Hepatocyte (in vitro differentiated cells): Measurements from ENCODE around the gene TMEM63A. TPM values are rescaled to one million over a fixed set of nuclear protein-coding genes. Genes with fewer than 3 reads are reported as not detected.
"Not testable (repeated sequence)": the region's sequence is repeated elsewhere in the genome, so short reads cannot be mapped to it uniquely, and the experiment has no call there.

ENCODE experiments used
- DNase-seq: peaks from one replicate; pipeline ENCODE4 v3.0.0-alpha.2; 2016; ENCODE audit warnings: low spot score
- H2AFZ ChIP-seq: fragments of 200-600 bp; sonication (generic); 2 replicates; pipeline ENCODE4 v1.6.0; 2016; ENCODE audit warnings: antibody characterized with exemption, mild to moderate bottlenecking
- H3K27ac ChIP-seq: fragments of 200-600 bp; sonication (generic); 2 replicates; pipeline ENCODE4 v1.5.1; 2016; ENCODE audit warnings: mild to moderate bottlenecking
- H3K27me3 ChIP-seq: fragments of 200-600 bp; sonication (generic); 2 replicates; pipeline ENCODE4 v1.6.1; 2016
- H3K36me3 ChIP-seq: fragments of 200-600 bp; sonication (generic); replicated peaks from 2 replicates; pipeline ENCODE4 v1.5.1; 2016; ENCODE audit warnings: low read depth; ENCODE audit not compliant: insufficient read depth
- H3K4me1 ChIP-seq: fragments of 200-600 bp; sonication (generic); 2 replicates; pipeline ENCODE4 v1.5.1; 2016; ENCODE audit warnings: mild to moderate bottlenecking, moderate library complexity; ENCODE audit not compliant: insufficient read depth
- H3K4me2 ChIP-seq: fragments of 200-600 bp; sonication (generic); 2 replicates; pipeline ENCODE4 v1.6.0; 2016
- H3K4me3 ChIP-seq: fragments of 200-600 bp; sonication (generic); 2 replicates; pipeline ENCODE4 v1.5.1; 2016; ENCODE audit warnings: mild to moderate bottlenecking
- H3K79me2 ChIP-seq: fragments of 200-600 bp; sonication (generic); 2 replicates; pipeline ENCODE4 v1.6.0; 2017; ENCODE audit warnings: mild to moderate bottlenecking
- H3K9me2 ChIP-seq: fragments of 200-600 bp; sonication (generic); replicated peaks from 2 replicates; pipeline ENCODE4 v1.6.0; 2017; ENCODE audit warnings: mild to moderate bottlenecking; ENCODE audit not compliant: insufficient read depth
- H3K9me3 ChIP-seq: fragments of 200-600 bp; sonication (generic); 2 replicates; pipeline ENCODE4 v1.5.1; 2016; ENCODE audit warnings: low read depth, mild to moderate bottlenecking
- H4K20me1 ChIP-seq: fragments of 200-600 bp; sonication (generic); 2 replicates; pipeline ENCODE4 v1.6.0; 2016; ENCODE audit warnings: mild to moderate bottlenecking; ENCODE audit not compliant: insufficient read depth, poor library complexity, severe bottlenecking
- EZH2 ChIP-seq: fragments of 200-600 bp; sonication (generic); IDR thresholded peaks from 2 replicates; pipeline ENCODE4 v1.6.1; 2016; ENCODE audit warnings: antibody characterized with exemption, mild to moderate bottlenecking, borderline replicate concordance
- EZH2phosphoT487 ChIP-seq: fragments of 200-600 bp; sonication (generic); IDR thresholded peaks from one replicate; pipeline ENCODE4 v1.6.1; 2018; ENCODE audit warnings: antibody characterized with exemption, mild to moderate bottlenecking, low read depth, moderate library complexity; ENCODE audit not compliant: unreplicated experiment, severe bottlenecking
- WGBS: methylation state at CpG from one replicate; pipeline ENCODE4 v1.1.6; 2016; ENCODE audit warnings: low lambda C conversion rate; ENCODE audit errors: missing lambda C conversion rate; 5-methylcytosine and 5-hydroxymethylcytosine counted together
- polyA plus RNA-seq: library from polyadenylated mRNA; unstranded; fragments of >200 nt; fragmentation: Nextera tagmentation; extraction: Ambion mirVana; gene quantifications from 2 replicates; pipeline ENCODE4 v1.2.1, GENCODE V29; 2016
- total RNA-seq: library from RNA; depleted of rRNA; stranded (reverse); fragments of >200 nt; gene quantifications from 2 replicates; pipeline ENCODE4 v1.2.3, GENCODE V29; 2014
- TF ChIP-seq, protein P1 (sequence below): fragments of 200-600 bp; sonication (generic); IDR thresholded peaks from 2 replicates; pipeline ENCODE4 v1.5.1; 2016; ENCODE audit warnings: antibody characterized with exemption, mild to moderate bottlenecking; ENCODE audit not compliant: poor library complexity

TMEM63A gene
- total and polyA plus RNA-seq, 2 experiments from 2014 or later = 38.8 to 47.5 TPM

GRCh38 chr1:225840713-225841112 lies 41.5 kb downstream of the TMEM63A start:
- Histone ChIP-seq H3K79me2 (no peaks in the 10 kb centered on the region), H3K4me2 (no peak overlapping the region), H3K9me2 (no peaks in the 10 kb centered on the region), H3K27me3 (no peaks in the 10 kb centered on the region), H3K27ac (no peak overlapping the region), H3K9me3 (no peaks in the 10 kb centered on the region), H4K20me1 (no peaks in the 10 kb centered on the region), H2AFZ (no peak overlapping the region), H3K4me3 (no peak overlapping the region), H3K4me1 (peaks cover 8% of the 10 kb centered on the region), H3K36me3 (no peaks in the 10 kb centered on the region)
- TF ChIP-seq EZH2 (no peak), EZH2phosphoT487 (no peak)
- DNase-seq = no peak
- 93% methylated on average over 4 of the region's 4 CpGs for WGBS

DNA sequence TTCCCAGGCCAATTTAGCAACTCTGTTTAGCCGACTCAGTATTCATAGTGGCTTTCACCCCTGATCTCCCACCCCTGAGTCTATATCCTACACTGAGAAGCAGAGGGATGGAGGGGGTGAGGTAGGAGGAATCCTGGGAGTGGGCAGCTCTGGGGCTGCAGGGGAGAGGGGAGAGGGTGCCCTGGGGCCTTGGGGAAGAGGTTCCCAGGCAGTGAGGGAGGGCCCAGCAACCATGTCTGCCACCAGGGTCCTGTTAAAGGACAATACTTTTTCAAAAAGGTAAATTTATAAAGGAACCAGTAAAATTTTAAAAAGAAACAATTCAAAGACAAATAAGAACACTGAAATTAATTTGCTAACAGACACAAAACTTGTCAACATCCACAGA lies 42.0 kb downstream of the TMEM63A start:
- H4K20me1 ChIP-seq = no peaks in the 10 kb centered on the region
- TF ChIP-seq EZH2 (no peak), EZH2phosphoT487 (no peak)
- TF ChIP-seq, protein P1, sequence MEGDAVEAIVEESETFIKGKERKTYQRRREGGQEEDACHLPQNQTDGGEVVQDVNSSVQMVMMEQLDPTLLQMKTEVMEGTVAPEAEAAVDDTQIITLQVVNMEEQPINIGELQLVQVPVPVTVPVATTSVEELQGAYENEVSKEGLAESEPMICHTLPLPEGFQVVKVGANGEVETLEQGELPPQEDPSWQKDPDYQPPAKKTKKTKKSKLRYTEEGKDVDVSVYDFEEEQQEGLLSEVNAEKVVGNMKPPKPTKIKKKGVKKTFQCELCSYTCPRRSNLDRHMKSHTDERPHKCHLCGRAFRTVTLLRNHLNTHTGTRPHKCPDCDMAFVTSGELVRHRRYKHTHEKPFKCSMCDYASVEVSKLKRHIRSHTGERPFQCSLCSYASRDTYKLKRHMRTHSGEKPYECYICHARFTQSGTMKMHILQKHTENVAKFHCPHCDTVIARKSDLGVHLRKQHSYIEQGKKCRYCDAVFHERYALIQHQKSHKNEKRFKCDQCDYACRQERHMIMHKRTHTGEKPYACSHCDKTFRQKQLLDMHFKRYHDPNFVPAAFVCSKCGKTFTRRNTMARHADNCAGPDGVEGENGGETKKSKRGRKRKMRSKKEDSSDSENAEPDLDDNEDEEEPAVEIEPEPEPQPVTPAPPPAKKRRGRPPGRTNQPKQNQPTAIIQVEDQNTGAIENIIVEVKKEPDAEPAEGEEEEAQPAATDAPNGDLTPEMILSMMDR = no peak
- 95% methylated on average over 1 of the region's 1 CpG for WGBS
- no peak overlapping the region for H2AFZ ChIP-seq
- peaks cover 6% of the 10 kb centered on the region for H3K4me1 ChIP-seq
- H3K79me2 ChIP-seq = no peaks in the 10 kb centered on the region
- no peaks in the 10 kb centered on the region for H3K36me3 ChIP-seq
- H3K9me3 ChIP-seq = no peaks in the 10 kb centered on the region
- H3K4me3 ChIP-seq = no peak overlapping the region
- H3K9me2 ChIP-seq = no peaks in the 10 kb centered on the region
- DNase-seq = no peak
- no peak overlapping the region for H3K27ac ChIP-seq
- no peaks in the 10 kb centered on the region for H3K27me3 ChIP-seq
- H3K4me2 ChIP-seq = no peak overlapping the region

DNA sequence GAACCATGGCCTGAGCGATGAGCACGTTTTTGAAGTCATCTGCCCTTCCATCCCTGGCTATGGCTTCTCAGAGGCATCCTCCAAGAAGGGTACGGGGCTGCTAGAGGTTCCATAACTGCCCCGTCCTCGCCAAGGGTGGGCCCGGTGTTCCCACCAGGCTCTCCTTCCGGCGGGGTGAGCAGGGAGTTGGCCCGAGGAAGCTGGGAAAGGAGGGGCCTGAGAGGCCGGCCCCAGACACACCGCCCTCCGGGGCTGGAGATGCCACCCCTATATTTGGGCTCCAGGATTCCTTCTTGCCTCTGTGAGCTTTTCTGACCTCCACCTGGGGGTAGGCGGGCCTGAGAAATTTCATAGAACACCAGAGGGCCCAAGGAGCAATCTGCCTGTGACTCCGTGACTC lies 43.4 kb downstream of the TMEM63A start:
- Histone ChIP-seq H2AFZ (no peak overlapping the region), H3K4me3 (no peak overlapping the region)
- WGBS = 93% methylated on average over 14 of the region's 14 CpGs

DNA sequence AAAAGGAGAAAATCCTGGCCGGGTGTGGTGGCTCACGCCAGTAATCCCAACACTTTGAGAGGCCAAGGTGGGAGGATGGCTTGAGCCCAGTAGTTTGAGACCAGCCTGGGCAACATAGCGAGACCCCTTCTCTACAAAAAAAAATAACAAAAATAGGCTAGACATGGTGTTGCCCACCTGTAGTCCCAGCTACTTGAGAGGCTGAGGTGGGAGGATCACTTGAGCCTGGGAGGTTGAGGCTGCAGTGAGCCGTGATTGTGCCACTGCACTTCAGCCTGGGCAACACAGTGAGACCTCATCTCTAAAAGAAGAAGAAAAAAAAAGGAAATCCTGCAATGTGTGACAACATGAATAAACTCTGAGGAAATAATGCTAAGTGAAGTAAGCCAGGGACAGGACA lies 45.9 kb downstream of the TMEM63A start:
- WGBS = 97% methylated on average over 4 of the region's 4 CpGs
- not testable (repeated sequence) for DNase-seq, H3K4me3 ChIP-seq, H3K4me1 ChIP-seq, H3K9me3 ChIP-seq, H3K36me3 ChIP-seq, H3K27ac ChIP-seq, H3K79me2 ChIP-seq, H3K9me2 ChIP-seq, H4K20me1 ChIP-seq, H2AFZ ChIP-seq, H3K4me2 ChIP-seq, H3K27me3 ChIP-seq

More for the DNA sequence above, 43.4 kb downstream of the TMEM63A start:
- no peak overlapping the region for H3K27ac ChIP-seq
- no peaks in the 10 kb centered on the region for H4K20me1 ChIP-seq
- H3K27me3 ChIP-seq = no peaks in the 10 kb centered on the region
- TF ChIP-seq, protein P1 = no peak
- TF ChIP-seq EZH2phosphoT487 = no peak
- TF ChIP-seq EZH2 = no peak
- H3K9me2 ChIP-seq = no peaks in the 10 kb centered on the region
- H3K9me3 ChIP-seq = no peaks in the 10 kb centered on the region
- no peaks in the 10 kb centered on the region for H3K36me3 ChIP-seq
- H3K4me1 ChIP-seq = peaks cover 6% of the 10 kb centered on the region
- no peak overlapping the region for H3K4me2 ChIP-seq
- no peak for DNase-seq
- H3K79me2 ChIP-seq = no peaks in the 10 kb centered on the region

GRCh38 chr1:225835856-225836255 lies 46.3 kb downstream of the TMEM63A start:
- H3K79me2 ChIP-seq = no peaks in the 10 kb centered on the region
- DNase-seq = no peak
- H3K9me3 ChIP-seq = no peaks in the 10 kb centered on the region
- H2AFZ ChIP-seq = no peak overlapping the region
- 74% methylated on average over 3 of the region's 3 CpGs for WGBS
- H3K27ac ChIP-seq = peak overlapping the region; percentile 34
- H3K4me1 ChIP-seq = peaks cover 6% of the 10 kb centered on the region
- no peak overlapping the region for H3K4me3 ChIP-seq
- H3K9me2 ChIP-seq = no peaks in the 10 kb centered on the region
- no peaks in the 10 kb centered on the region for H3K36me3 ChIP-seq
- TF ChIP-seq EZH2phosphoT487 = no peak
- TF ChIP-seq EZH2 = no peak
- TF ChIP-seq, protein P1 = no peak
- no peaks in the 10 kb centered on the region for H3K27me3 ChIP-seq
- no peak overlapping the region for H3K4me2 ChIP-seq
- H4K20me1 ChIP-seq = no peaks in the 10 kb centered on the region
